ENCODE results near the gene QSOX1. TPM values are rescaled to one million over a fixed set of nuclear protein-coding genes. Genes with fewer than 3 reads are reported as not detected.
A peak's percentile ranks its signal among the peaks of the same experiment; 100 is the strongest.
"Not testable (repeated sequence)": the region's sequence is repeated elsewhere in the genome, so short reads cannot be mapped to it uniquely, and the experiment has no call there.

The QSOX1 gene
- total RNA-seq, 2 donors from 2014 or later: 80.3 to 104 TPM

DNA sequence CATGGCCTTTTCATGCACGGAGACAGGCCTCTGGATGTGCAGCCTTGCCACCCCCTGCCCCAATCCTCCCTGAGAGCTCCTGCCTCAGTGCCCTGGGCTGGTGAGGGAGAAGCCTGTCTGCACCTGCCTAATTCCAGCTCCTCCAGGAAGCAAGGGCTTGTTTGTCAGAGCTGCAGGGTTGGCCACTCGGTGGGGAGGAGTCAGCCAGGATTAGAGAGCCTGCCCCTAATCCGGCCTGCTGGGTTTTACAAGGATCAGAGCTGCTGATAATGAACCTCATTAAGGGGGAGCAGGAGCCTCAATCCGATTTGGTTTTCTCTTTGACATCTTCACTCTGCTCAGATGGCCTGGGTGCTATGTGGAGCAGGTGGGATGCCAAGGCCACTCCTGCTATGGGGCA is 43.5 kb downstream of the QSOX1 start:
- intact Hi-C loops (cut with DNase I): no loop called here
- no peak for DNase-seq (ENCODE audit: low spot score)

DNA sequence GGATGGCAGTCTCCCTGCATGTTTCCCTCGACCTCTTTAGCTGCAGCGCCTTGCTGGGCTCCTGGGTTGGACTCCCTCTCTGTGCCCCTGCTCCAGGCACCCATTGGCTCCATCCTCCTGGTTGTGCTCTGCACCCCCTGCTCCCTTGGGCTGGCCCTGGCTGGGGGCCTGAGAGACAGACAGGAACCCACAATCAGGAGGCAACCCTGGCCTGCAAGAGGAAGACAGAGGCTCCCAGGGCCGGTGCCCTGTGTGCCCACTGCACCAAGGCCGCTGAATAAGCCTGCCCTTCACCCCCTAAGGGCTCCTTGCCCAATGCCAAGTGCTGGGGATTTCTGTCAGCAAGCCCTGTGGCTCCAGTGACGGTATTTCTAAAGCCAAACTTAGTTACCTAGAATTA is 43.9 kb downstream of the QSOX1 start:
- intact Hi-C loops (cut with DNase I): no loop called here
- DNase-seq (ENCODE audit: low spot score): no peak

DNA sequence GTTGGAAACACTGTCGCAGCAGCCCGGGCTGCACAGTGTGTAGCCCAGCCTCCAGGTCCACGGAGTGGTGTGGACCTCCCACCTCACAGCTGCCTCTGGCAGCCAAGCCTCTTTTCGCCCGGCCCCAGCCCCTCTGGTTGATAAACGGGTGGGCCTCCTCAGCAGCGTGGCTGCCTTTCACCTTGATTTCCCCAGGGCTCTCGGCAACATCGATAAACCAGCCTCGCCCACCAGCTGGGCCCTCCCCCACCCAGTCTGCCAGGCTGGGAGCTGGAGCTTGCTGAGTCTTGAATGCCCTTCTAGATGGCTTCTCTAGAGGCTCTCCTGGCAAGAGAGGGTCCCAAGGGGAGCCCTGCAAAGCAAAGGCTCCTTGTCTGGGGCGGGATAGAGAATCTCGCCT is 44.3 kb downstream of the QSOX1 start:
- intact Hi-C loops (cut with DNase I): no loop called here
- DNase-seq (ENCODE audit: low spot score): no peak

DNA sequence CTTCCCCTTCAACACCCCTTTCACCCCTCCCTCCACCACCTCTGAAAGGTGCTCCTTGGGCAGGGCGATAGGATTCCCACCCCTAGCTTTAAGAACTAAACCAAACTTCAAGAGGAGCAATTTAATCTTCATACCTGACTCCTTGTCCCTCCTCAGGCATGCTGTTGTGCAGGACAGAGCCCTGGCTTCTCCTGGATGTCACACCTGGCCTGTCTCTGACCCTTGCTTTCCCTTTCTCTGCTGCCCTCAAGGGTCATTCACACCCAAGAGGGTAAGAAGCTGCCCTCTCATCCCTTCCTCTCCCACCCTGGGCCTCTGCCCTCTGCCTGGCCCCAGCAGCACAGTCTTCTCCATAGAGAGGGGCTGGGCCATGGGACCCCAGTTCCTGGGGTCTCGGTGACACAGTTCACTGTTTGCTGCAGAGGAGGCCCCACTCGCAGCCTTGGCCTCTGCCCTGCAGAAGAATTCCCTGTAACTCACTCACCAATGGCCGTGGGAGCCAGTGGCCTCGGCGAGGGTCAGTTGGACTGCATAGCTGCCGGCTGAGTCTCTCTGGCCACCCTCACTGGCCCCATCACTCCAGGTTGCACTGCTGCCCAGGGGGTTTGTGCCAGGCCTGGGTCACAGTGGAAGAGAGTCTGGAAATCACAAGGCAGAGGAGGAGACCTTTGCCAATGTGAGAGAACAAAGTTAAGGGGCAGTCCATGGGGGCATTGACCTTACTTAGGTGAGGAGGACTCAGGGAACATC is 47.0 kb downstream of the QSOX1 start:
- no peak for DNase-seq (ENCODE audit: low spot score)
- intact Hi-C loops (cut with DNase I): no loop called here

DNA sequence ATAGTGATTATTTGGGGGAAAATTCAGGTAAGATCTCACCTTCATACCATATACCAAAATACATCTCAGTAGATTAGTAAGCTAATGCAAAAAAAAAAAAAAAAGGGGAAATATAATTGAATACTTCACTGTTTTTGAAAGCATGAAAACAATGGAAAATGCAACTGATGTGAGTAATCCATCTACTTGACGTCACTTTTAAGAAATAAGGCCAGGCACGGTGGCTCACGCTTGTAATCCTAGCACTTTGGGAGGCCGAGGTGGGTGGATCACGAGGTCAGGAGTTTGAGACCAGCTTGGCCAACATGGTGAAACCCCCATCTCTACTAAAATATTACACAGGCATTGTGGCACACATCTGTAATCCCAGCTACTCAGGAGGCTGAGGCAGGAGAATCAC is 47.9 kb downstream of the QSOX1 start:
- intact Hi-C loops (cut with DNase I); DNase-seq (ENCODE audit: low spot score): not testable (repeated sequence)

DNA sequence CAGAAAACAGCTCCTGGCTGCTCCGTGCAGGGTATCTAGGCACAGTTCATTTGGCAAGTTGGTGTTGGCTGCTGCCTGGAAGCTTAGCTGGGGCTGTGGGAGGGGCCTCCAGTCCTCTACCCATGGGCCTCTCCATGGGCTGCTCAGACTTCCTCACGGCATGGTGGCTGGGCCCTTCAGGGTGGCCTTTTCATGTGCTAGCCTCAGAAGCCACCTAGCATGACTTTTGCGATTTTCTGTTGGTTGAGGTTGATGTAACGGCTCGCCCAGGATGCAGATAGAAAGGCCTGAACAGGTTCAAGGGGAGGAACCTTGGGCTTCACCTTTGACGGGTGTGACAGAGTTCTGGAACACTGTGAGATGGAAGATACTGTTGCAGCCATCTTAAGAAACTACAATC is 49.6 kb downstream of the QSOX1 start:
- peak; percentile 19 for DNase-seq (ENCODE audit: low spot score)
- intact Hi-C loops (cut with DNase I): no loop called here

DNA sequence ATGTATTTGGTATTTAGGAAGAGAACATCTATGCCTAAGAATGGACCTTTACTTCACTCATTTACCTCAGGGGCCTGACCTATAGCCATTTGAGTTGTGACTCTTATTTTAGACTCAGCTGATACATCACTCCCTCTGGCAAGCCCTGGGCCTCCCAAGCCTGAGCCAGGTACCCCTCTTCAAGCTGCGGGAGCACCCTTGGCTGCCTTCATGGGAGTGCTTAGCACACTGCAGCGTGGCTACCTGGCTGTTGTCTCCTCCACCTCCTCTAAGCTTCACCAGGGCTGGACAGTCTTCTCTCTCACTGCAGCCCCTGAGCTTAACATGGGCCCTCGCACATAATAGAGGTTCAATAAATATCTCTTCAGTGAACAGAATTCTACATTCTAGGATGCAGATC is 51.9 kb downstream of the QSOX1 start:
- intact Hi-C loops (cut with DNase I): no loop called here
- DNase-seq (ENCODE audit: low spot score): peak; percentile 35

DNA sequence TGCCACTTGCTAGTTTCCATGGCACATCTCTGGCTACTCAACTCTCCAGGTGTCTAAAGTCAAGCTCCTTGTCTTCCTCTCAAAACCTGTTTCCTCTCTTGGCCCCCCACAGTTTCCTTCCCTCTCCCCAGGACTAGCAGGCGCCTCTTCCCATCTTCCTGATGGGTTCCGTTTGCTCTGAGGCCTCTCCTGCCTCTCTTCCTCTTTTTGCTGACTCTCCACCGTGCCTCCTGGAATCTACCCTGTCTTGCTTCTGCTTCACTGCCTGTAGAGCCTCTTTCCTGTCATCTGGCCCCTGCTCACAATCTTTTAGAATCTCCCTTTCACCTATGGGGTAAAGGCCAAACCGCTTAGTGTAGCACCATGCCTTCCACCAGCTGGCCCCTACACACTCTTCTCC is 53.6 kb downstream of the QSOX1 start:
- intact Hi-C loops (cut with DNase I): no loop called here
- peak; percentile 6 for DNase-seq (ENCODE audit: low spot score)

DNA sequence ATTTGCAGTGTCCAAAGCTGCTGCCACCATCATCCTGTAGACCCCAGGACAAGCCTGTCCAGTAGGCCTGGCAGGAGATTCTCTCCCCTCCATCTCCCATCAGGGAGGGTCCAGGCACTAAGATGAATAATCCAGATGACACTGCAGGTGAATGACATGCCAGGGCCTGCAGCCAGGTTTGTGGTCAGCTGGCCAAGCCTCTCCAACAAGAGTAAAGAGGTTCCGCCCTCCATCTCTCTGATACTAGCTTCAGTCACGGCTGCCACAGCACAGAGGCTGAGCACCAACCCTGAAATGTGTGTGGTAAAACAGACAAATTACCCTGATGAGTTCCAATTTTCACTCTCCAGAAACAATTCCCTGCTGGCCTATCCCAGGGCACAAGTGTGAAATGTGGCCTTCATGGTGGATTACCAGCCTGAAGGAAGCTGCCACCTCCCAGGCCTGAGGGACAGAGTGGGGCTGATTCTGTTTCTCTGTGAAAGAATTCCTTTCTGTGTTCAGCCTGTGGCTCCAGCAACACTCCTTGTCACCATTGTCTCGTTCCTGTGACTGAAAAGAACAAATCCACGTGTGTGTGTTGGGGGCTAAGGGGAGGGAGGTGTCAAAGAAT is 55.4 kb downstream of the QSOX1 start:
- intact Hi-C loops (cut with DNase I): no loop called here
- peak; percentile 41 for DNase-seq (ENCODE audit: low spot score)

DNA sequence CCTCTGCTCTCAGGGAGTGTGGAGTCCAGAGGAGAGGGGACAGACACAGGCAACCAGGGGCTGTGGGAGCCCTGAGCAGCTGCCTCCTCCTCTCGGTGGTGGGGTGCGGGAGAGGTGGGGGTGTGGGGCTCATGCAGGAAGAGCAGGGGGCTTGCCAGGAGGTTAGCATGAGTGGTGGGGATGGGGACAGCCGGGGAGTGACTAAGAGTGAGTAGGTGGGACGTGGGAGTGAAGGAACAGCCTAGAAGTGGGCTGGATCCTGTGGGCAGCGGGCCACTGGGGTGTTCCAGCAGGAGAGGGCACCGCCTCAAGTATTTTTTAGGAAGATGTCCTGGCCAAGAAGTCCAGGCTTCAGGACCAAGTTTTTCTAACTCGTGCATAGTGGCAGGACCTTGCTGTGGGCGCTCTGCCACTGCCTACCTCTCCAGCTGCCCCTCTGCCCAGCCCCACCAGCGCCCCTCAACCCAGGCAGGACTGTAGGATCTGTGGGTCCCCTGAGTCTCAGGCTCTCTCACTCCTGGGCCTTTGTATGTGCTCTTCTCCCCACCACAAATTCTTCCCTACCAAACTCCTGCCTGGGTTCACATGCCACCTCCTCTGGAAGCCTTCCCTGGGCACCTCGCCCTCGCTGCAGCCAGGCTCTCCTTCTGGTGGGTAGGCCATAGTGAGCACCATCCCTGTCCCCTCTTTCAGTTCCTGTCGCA is 56.6 kb downstream of the QSOX1 start:
- intact Hi-C loops (cut with DNase I): no loop called here
- peak; percentile 68 for DNase-seq (ENCODE audit: low spot score)

DNA sequence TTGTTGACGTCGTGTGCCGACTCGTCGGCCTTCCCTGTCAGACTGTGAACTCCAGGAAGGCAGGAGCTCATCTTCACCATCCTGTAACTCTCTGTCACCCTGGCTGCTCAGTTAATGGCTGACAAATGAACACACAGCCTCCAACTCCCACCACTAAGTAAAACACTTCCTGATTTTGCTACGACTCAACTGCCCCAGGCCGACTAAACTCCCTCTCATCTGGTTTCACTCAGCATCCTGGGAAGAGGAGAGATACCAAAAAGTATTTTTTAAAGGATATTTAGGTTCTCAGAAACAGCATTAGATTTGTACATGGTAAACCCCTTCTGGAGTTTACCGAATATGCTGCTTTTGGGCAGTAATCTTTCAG is 57.2 kb downstream of the QSOX1 start:
- intact Hi-C loops (cut with DNase I): no loop called here
- no peak for DNase-seq (ENCODE audit: low spot score)

DNA sequence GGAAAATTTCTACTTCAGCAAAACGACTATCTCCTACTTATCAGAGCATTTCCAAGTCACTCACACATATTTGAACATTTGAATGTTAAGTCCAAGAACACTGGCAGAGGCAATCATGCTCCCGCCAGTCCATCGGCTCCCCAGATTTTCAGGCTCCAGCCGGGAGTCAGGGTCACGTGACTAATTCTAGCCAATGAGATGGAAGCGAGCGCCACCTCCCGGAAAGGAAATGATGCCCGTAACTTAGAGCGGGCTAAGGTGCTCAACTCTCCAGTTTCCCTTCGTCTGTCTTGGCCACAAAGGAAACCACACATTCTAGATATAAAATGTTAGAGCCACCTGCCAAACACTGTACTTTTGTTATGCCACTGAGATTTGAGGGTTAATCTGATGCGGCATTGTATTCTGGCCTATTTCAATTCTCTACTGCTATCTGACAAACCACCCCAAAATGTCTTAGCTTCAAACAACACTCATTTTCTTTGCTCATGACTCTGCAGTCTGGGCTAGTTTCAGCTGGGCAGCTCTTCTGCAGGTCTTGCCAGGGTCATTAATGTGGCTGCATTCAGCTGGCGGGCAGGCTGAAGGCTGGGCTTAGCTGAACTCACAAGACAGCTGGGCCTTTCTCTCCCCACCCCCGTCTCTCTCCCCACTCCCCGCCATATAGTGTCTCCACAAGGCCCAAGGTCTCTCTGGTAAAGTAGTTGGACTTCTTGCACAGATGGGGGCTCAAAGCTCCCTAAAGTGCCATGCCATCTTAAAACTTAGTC is 58.9 kb downstream of the QSOX1 start:
- peak; percentile 77 for DNase-seq (ENCODE audit: low spot score)
- intact Hi-C loops (cut with DNase I): no loop called here

DNA sequence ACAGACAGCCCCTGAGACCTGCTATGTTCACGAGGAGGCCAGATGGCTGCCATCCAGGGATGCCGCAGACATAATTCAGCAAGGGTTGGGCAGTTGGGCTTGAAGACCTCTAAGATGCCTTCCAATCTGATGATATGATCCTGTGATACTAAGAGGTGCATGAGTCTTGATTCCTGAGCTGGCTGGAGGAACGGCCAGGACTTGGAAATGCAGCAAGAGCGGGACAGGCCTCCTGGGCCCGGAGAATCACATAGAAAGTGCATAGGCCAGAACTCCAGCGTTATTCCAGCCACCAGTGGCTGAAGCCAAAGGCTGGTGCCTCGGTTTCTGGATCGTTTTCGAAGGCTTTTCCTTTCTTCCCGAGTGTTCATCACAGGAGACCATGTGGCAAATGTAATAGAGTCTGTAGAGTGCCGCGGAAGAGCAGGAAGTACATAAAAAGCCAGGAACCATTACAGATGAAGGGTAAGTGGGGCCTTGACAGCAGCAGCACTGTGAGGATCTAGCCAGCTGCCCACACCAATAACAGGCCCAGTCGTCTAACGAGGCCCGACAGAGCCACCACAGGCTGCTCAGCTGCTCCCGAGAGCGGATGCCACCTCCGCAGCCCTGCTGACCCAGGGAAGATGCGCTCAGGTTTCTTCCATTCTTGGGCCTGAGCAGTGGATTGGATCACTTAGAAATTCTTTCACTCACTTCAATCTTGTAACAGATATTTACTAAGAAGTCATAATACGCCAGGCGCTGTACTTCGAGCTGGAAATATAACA is 61.4 kb downstream of the QSOX1 start:
- peak; percentile 24 for DNase-seq (ENCODE audit: low spot score)
- intact Hi-C loops (cut with DNase I): no loop called here

DNA sequence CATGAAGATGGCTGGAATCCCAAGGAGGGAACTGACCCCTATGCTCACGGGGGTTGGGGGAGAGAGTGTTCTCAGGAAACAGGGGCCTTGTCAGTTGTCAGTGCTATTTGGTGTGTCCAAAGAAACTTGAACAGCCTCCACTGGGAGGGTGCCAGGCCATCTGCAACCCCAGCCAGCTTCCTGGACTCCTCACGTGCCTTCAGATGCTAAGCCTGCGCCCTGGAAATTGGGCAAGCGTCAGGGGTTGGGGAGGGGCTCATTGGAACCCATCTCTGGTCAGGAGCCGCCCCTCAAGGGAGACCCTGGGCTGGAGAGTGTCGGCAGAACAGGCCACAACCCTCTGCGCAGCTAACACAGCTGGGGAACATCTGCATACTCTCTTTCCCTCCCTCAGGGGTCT is 62.3 kb downstream of the QSOX1 start:
- intact Hi-C loops (cut with DNase I): no loop called here
- DNase-seq (ENCODE audit: low spot score): peak; percentile 56

DNA sequence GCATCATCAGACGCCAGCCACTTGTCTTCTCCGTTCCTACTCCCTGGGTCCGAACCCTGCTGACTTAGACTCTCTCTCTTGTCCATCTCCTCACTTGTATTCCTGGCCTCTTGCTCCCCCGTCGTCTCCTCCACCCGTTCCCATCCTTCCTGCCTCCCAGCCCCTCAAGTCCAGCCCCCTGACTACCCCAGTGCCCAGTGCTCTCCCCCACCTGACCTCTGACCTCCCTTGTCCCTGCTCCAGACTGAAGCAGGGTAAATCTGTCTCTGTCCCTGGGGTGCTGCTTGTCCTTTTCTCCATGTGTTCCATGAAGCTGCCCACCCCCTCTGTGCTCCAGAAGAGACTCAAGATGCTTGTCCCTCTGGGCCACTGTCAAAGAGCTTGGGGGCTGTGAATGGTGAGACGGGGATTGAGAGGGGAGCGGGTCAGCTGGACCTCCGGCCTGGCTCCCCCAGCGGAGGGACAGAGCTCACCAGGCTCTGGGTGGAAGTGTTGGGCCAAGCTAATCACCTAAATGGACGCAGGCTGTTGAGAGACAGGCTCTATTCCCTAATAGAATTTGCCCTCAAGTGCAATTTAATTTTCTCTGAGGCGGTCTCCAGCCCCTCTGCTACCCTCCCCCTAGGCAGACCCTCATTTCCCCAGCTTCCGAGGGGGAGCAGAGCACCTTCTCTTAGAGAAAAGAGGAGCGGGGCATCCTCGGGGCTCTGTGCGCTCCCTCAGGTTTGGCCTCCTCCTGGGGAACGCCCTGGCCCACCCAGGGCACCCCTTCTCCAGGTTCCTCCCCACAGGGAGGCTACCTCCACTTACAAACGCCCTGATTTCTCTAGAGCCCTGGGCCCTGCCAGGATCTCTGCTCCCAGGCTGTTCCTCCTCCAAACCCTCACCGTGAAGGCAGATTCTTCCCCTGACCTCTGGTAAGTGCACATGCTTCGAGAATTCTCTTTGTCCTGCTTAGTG is 64.4 kb downstream of the QSOX1 start:
- intact Hi-C loops (cut with DNase I): no loop called here

DNA sequence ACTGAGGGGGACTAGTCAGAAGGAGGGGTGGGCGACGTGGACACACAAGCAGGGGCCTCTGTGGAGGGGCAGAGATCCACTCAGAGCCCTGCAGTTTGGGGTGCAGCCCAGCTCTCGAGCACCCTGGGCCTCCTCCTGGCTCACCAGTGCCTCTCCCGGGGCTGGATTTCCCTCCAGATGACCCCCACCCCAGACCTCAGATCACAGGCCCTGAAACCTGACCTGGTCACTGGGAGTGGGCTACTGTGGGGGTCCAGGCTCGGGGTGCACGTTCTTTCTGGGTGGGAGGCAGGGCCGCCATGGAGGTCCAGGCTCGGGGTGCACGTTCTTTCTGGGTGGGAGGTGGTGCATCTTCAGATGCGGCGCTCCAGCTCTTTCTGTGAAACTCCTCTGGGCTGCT is 65.1 kb downstream of the QSOX1 start:
- DNase-seq (ENCODE audit: low spot score): no peak
- intact Hi-C loops (cut with DNase I): no loop called here

More for the DNA sequence above, 64.4 kb downstream of the QSOX1 start:
- no peak for DNase-seq (ENCODE audit: low spot score)

DNA sequence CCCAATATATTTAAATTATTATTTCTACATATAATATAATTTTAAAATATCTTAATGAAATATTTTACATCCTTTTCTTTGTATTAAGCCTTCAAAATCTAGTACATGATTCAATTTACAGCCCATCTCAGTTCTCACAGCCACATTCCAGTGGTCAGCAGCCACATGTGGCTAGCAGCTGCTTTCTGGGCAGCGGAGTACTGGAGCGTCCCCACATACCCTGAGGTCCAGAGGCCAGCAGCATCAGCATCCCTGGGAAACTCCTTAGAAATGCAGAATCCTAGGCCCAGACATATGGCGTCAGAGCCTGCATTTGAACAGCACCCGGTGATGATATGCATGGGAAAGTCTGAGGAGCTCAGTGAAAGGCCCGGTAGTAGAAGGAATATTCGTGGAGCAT is 66.8 kb downstream of the QSOX1 start:
- peak; percentile 4 for DNase-seq (ENCODE audit: low spot score)
- intact Hi-C loops (cut with DNase I): no loop called here

DNA sequence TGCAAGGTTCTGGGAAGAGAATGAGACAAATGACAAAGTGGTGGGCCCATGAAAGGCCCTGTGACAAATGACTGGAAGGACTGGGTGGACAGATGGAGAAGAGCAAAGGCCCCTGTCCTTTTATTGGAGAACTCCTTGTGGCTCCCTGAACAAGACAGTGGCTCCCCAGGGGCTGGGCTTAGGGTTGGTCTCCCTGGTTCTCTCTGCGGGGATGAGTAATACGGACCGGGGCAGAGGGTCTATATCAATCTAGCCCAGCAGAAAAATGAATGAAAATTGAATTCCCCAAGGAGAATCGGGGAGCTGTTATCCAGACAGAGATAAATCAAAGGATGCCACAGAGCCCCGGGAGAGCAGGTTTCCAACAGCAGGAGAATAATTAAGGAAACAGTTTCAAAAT is 70.2 kb downstream of the QSOX1 start:
- DNase-seq (ENCODE audit: low spot score): no peak
- intact Hi-C loops (cut with DNase I): no loop called here
